CD4-positive, alpha-beta T cell (primary cell): ENCODE data around the gene SORT1. TPM values are rescaled to one million over a fixed set of nuclear protein-coding genes. Genes with fewer than 3 reads are reported as not detected.

Experiments
- ATAC-seq: fragments of 200-7000 bp; cut with Tn5 transposase; one replicate; pipeline ENCODE4 v1.10.0; 2022; ENCODE audit warnings: mild to moderate bottlenecking; ENCODE audit not compliant: poor library complexity
- CTCF ChIA-PET: fragments of 350-600 bp; sonication (Branson Sonifier 250); formaldehyde crosslinking; loops from one replicate; lab custom pipeline; 2021; ENCODE audit warnings: antibody characterized with exemption, inconsistent platforms; lab: Charles Lee
- POLR2A ChIA-PET: fragments of 350-600 bp; sonication (Branson Sonifier 250); formaldehyde crosslinking; loops from one replicate; lab custom pipeline; 2021; ENCODE audit warnings: antibody characterized with exemption, inconsistent platforms; lab: Charles Lee
- DNase-seq, 14 experiments: peaks; one replicate each; pipeline ENCODE4 v3.0.0-alpha.2; 2013 to 2020; ENCODE audit warnings: mixed read lengths in 2 of 14
- H3K27ac ChIP-seq, 2 donors: one replicate each; pipeline versions ENCODE4 v1.5.1 to v1.7.0; 2013; ENCODE audit warnings: low read length in 2 of 2, low read depth in 1 of 2, mild to moderate bottlenecking in 1 of 2
- H3K27me3 ChIP-seq, 2 experiments: 1 replicate in 1 of 2; 2 replicates in 1 of 2; pipeline versions ENCODE4 v1.6.1 to v1.7.0; 2013; ENCODE audit warnings: low read length in 2 of 2, control low read depth in 1 of 2, mild to moderate bottlenecking in 1 of 2, moderate library complexity in 1 of 2; ENCODE audit not compliant: insufficient read depth in 2 of 2, control insufficient read depth in 1 of 2
- H3K36me3 ChIP-seq: one replicate; pipeline ENCODE4 v1.6.1; 2013; ENCODE audit warnings: low read length, control low read depth; ENCODE audit not compliant: insufficient read depth
- H3K4me1 ChIP-seq: one replicate; pipeline ENCODE4 v1.6.1; 2013; ENCODE audit warnings: low read length, control low read depth; ENCODE audit not compliant: insufficient read depth
- H3K4me3 ChIP-seq: one replicate; pipeline ENCODE4 v1.5.1; 2013; ENCODE audit warnings: mild to moderate bottlenecking, low read length, moderate library complexity
- H3K9me3 ChIP-seq, 2 experiments: 1 replicate in 1 of 2; 2 replicates in 1 of 2; pipeline versions ENCODE4 v1.6.1 to v1.7.0; 2013; ENCODE audit warnings: low read length in 2 of 2, mild to moderate bottlenecking in 2 of 2, control low read depth in 1 of 2, moderate library complexity in 1 of 2; ENCODE audit not compliant: control insufficient read depth in 1 of 2, insufficient read depth in 1 of 2
- H3K27ac Mint-ChIP-seq: one replicate; pipeline ENCODE4 v1.8.0; 2020; ENCODE audit warnings: mixed read lengths
- H3K27me3 Mint-ChIP-seq: one replicate; pipeline ENCODE4 v1.8.0; 2021; ENCODE audit warnings: mixed read lengths
- H3K36me3 Mint-ChIP-seq: one replicate; pipeline ENCODE4 v1.8.0; 2021; ENCODE audit warnings: low read depth, mixed read lengths
- H3K4me1 Mint-ChIP-seq: one replicate; pipeline ENCODE4 v1.8.0; 2021; ENCODE audit warnings: low read depth, mixed read lengths
- H3K4me3 Mint-ChIP-seq: one replicate; pipeline ENCODE4 v1.8.0; 2020; ENCODE audit warnings: mild to moderate bottlenecking, mixed read lengths
- H3K9me3 Mint-ChIP-seq: one replicate; pipeline ENCODE4 v1.8.0; 2020; ENCODE audit warnings: mixed read lengths
- CTCF ChIP-seq: fragments of 200-600 bp; IDR thresholded peaks from one replicate; pipeline ENCODE4 v1.8.0; 2022; ENCODE audit warnings: antibody characterized with exemption, mild to moderate bottlenecking
- intact Hi-C, 2 experiments: fragments of 100-400 bp; cut with DNase I in 1 of 2; cut with micrococcal nuclease in 1 of 2; formaldehyde crosslinking; loops; one replicate each; pipeline versions ENCODE4 v1.15.1 to v1.9.0; 2023 to 2025; cut with DNase I, micrococcal nuclease
- total RNA-seq, 174 experiments: library from RNA in 2 of 174; stranded (reverse) in 2 of 174; gene quantifications; one replicate each; pipeline ENCODE4 v1.2.3 and lab custom pipeline; 2021 to 2026

SORT1 gene
- total RNA-seq, 2 experiments from 2014 or later, result 0.22 to 0.73 TPM

GRCh38 chr1:109295712-109296415 is 101.9 kb downstream of the SORT1 start:
- DNase-seq (no peak), ATAC-seq (no peak)
- TF ChIP-seq CTCF, result no peak
- Histone ChIP-seq H3K4me3 (no peak overlapping the region), H3K9me3 (no peaks in the 10 kb centered on the region), H3K27ac (no peak overlapping the region), H3K4me1 (no peaks in the 10 kb centered on the region), H3K36me3 (no peaks in the 10 kb centered on the region), H3K27me3 (peaks cover 2 to 12% of the 10 kb centered on the region in 2 experiments)
- ChIA-PET CTCF (no interaction called here), POLR2A (no interaction called here)
- H3K36me3 Mint-ChIP-seq, result no peaks in the 10 kb centered on the region
- no peaks in the 10 kb centered on the region for H3K4me1 Mint-ChIP-seq
- peaks cover 45% of the 10 kb centered on the region for H3K27me3 Mint-ChIP-seq
- H3K27ac Mint-ChIP-seq, result no peak overlapping the region
- no peak overlapping the region for H3K4me3 Mint-ChIP-seq
- intact Hi-C loops, result no loop called here
- no peaks in the 10 kb centered on the region for H3K9me3 Mint-ChIP-seq

- ATAC-seq (no peak), DNase-seq (no peak)
- Mint-ChIP-seq H3K36me3 (no peaks in the 10 kb centered on the region), H3K27ac (no peak overlapping the region), H3K4me3 (no peak overlapping the region), H3K27me3 (peaks cover 42% of the 10 kb centered on the region), H3K9me3 (no peaks in the 10 kb centered on the region), H3K4me1 (no peaks in the 10 kb centered on the region)
- intact Hi-C loops, result no loop called here
- ChIA-PET POLR2A (no interaction called here), CTCF (no interaction called here)
- no peaks in the 10 kb centered on the region for H3K9me3 ChIP-seq
- no peak overlapping the region for H3K4me3 ChIP-seq
- TF ChIP-seq CTCF, result no peak
- H3K27ac ChIP-seq, result no peak overlapping the region
- H3K4me1 ChIP-seq, result no peaks in the 10 kb centered on the region
- H3K27me3 ChIP-seq, result peaks cover 2 to 12% of the 10 kb centered on the region in 2 experiments
- no peaks in the 10 kb centered on the region for H3K36me3 ChIP-seq
Measured at GRCh38 chr1:109294481-109294880, 103.2 kb downstream of the SORT1 start.

GRCh38 chr1:109293026-109293425 is 104.7 kb downstream of the SORT1 start:
- no peak overlapping the region for H3K27ac Mint-ChIP-seq
- DNase-seq (no peak), ATAC-seq (no peak)
- CTCF ChIA-PET, result no interaction called here
- H3K27me3 Mint-ChIP-seq, result peaks cover 30% of the 10 kb centered on the region
- Histone ChIP-seq H3K4me1 (no peaks in the 10 kb centered on the region), H3K27me3 (peaks cover 2 to 11% of the 10 kb centered on the region in 2 experiments), H3K4me3 (no peak overlapping the region), H3K27ac (no peak overlapping the region), H3K36me3 (no peaks in the 10 kb centered on the region), H3K9me3 (no peaks in the 10 kb centered on the region)
- no peak overlapping the region for H3K4me3 Mint-ChIP-seq
- TF ChIP-seq CTCF, result no peak
- no peaks in the 10 kb centered on the region for H3K9me3 Mint-ChIP-seq
- intact Hi-C loops, result no loop called here
- H3K36me3 Mint-ChIP-seq, result no peaks in the 10 kb centered on the region
- no peaks in the 10 kb centered on the region for H3K4me1 Mint-ChIP-seq
- POLR2A ChIA-PET, result interaction anchor here (0.8 kb wide), 1 partner anchor 10 kb away, joined by 3 read pairs; the partner anchor contains the start of gene PSRC1
